ENCODE measurements around the gene PLIN3. TPM values are rescaled to one million over a fixed set of nuclear protein-coding genes. Genes with fewer than 3 reads are reported as not detected.
A peak's percentile ranks its signal among the peaks of the same experiment; 100 is the strongest.
"Not testable (repeated sequence)": the region's sequence is repeated elsewhere in the genome, so short reads cannot be mapped to it uniquely, and the experiment has no call there.

PLIN3 gene
- total RNA-seq, 1 donor from 2014 or later, result 378 TPM

GRCh38 chr19:4847190-4847973, 20.1 kb downstream of the PLIN3 start:
- no peak for DNase-seq (ENCODE audit: low read depth)

- DNase-seq (ENCODE audit: low read depth), result not testable (repeated sequence)
Measured at GRCh38 chr19:4845975-4846374, 21.5 kb downstream of the PLIN3 start.

- peak; percentile 89 for DNase-seq (ENCODE audit: low read depth)
Measured at GRCh38 chr19:4844348-4845179, 22.9 kb downstream of the PLIN3 start.

DNA sequence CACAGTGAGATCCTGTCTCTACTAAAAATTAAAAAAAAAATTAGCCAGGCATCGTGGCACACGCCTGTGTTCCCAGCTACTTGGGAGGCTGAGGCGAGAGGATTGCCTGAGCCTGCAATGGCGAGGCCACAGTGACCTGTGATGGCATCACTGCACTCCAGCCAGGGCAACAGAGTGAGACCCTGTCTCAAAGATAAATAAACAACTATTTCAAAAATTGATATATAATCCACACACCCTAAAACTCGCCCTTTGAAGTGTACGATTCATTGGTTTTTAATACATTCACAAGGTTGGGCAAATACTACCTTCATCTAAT, 23.9 kb downstream of the PLIN3 start:
- DNase-seq (ENCODE audit: low read depth), result no peak

GRCh38 chr19:4839192-4839591, 28.3 kb downstream of the PLIN3 start:
- DNase-seq (ENCODE audit: low read depth), result no peak

GRCh38 chr19:4832776-4833175, 34.7 kb downstream of the PLIN3 start:
- DNase-seq (ENCODE audit: low read depth), result no peak

DNA sequence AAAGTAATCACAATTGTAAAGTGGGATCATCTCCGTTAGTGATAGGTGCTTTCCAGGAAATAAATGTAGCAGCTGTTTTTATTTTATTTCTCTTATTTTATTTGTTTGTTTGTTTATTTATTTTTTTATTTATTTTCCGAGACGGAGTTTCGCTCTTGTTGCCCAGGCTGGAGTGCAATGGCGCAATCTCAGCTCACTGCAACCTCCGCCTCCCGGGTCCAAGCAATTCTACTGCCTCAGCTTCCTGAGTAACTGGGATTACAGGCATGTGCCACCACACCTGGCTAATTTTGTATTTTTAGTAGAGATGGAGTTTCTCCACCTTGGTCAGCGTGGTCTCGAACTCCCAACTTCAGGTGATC, 35.5 kb downstream of the PLIN3 start:
- not testable (repeated sequence) for DNase-seq (ENCODE audit: low read depth)

DNA sequence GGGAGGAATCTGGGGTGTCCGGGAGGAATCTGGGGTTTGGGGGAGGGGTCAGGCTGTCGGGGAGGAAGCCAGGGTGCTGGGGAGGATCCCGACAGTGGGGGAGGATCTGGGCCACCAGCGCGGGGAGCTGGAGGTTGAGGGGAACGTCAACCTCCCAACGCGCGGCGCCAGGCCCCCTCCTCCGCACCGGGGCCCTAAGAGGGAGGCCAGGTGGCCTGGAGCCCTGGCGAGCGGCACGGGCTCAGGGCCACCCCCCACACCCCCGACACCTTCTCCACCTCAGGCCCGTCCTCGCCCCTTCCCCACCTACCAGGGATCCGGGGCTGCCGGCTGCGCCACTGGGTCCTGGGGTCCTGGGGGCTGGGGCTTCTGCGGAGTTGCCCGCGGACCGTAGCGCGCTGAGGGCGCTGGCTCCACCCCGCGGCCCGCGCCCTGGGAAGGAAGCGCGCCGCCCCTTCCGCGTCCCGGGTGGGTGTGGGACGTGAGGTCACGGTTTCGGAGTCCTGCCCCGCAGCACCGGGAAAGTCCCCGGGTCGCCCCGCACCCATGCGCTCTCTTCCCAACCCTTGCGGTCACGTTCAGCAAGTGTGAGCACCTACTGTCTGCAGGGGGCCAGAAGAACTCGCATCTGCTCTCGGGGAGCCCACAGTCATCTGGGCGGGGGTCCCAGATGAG, 36.0 kb downstream of the PLIN3 start, which contains the start of gene TICAM1:
Gene TICAM1 (minus strand): TSS at position 409 of the 675 bp plus-strand sequence. CDS start 13,335 bp downstream, outside the sequence.
- DNase-seq (ENCODE audit: low read depth), result peak; percentile 48

DNA sequence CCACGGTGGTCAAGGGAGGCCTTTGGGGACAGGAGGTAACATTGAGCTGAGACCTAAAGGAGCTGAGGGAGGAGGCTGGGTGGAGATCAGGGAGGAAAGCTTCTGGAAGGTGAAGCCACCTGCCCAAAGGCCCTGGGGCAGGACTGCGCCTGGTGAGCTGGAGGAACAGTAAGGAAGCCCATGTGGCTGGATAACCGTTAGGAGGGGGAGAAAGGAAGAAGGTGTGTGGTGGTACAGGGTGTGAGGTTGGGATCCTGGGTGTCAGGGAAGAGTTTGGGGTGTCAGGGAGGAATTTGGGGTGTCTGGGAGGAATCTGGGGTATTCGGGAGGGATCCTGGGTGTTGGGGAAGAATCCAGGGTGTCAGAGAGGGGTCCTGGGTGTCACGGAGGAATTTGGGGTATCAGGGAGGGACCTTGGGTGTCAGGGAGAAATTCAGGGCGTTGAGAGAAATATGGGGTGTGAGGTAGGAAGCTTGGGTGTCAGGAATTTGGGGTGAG, 36.6 kb downstream of the PLIN3 start:
- DNase-seq (ENCODE audit: low read depth), result no peak

DNA sequence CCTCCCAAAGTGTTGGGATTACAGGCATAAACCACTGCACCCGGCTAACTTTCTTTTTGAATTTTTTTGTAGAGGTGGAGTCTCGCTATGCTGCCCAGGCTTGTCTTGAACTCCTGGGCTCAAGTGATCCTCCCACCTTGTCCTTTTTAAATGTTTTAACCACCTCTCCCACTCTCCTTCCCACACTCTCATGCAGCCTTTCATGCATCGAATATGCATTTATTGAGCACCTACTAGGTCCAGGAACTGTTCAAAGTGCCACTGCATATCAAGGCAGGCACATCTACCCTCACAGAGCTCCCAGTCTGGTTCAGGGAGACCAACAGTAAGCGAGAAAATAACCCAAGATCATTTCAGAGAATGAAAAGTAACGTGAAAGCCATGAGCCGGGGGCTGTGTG, 37.1 kb downstream of the PLIN3 start:
- DNase-seq (ENCODE audit: low read depth), result no peak

DNA sequence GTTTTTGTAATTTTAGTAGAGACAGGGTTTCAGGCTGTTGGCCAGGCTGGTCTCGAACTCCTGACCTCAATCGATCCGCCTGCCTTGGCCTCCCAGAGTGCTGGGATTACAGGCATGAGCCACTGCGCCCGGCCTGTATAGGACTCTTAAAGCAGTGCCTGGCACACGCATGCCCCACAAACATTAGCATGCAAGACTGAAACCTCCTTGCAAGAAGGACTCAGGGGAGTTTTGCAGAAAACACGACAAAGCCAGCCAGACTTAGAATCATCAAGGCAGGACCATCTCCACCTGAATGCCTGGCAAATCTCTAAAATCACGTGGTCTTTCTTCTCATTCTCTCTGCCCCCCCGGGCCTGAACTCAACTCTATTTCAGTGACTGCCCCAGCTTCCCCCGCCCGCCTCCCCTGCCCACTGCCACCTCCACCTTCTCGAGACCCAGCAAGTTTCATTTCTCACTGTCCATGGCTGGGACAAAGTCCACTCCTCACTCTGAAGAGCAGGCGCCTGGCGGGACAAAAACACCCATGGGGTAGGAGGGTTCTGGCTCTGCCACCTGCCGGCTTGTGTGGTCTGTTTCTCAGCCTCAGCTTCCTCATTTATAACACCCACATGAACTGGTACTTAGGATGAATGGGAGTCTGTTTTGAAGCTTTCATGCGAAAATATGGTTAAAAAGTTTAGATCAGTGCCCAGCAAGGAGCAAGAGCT, 38.3 kb downstream of the PLIN3 start:
- DNase-seq (ENCODE audit: low read depth), result peak; percentile 55

DNA sequence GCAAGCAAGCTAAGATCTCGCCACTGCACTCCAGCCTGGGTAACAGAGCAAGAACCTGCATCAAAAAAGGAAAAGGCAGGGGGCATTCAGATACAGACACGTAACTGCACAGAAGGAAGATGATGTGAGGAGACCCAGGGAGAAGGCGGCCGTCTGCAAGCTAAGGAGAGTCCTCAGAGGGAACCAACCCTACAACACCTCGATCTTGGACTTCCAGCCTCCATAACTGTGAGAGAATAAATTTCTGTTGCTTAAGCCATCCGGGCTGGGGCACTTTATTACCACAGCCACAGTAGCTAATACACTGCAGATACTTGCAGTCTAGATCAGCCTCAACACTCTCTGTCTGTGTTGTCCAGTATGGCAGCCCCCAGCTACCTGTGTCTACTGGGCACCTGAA, 43.9 kb downstream of the PLIN3 start:
- DNase-seq (ENCODE audit: low read depth), result no peak

- DNase-seq (ENCODE audit: low read depth), result not testable (repeated sequence)
Measured at GRCh38 chr19:4822354-4822753, 45.1 kb downstream of the PLIN3 start.

DNA sequence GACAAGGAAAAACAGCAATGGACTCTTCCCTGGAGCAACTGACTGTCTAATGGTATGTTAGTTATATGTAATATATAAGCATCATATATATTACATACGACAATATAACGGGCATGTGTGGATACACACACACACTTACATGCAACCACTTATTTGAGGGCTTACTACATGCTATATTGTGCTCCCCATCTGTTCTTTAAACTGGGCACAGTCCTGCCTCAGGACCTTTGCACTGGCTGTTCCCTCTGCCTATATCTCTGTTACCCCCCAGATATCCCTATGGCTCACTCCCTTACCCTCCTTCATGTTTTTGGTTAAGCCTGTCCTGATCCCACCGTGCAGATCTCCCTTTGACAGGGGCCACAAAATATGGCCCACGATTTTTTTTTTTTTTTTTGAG, 46.2 kb downstream of the PLIN3 start:
- no peak for DNase-seq (ENCODE audit: low read depth)

- DNase-seq (ENCODE audit: low read depth), result no peak
Measured at GRCh38 chr19:4817467-4818277, 49.8 kb downstream of the PLIN3 start.

DNA sequence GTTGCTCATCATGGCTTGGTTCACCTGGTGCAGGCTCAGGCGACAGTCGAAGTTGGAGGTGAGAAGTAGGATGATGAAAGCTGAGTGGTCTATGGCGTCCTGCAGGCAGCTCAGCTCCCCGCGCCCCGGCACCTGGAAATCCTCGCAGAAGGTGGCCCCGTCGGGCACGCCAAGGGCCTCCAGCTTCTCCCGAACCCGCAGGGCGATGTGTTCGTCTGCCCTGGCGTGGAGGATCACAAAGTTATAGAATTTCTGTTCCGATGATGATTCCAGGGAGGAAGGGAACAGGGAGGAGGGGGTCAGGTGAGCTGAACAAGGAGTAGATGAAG, 50.6 kb downstream of the PLIN3 start:
- DNase-seq (ENCODE audit: low read depth), result no peak

GRCh38 chr19:4816202-4816949, 51.1 kb downstream of the PLIN3 start:
- DNase-seq (ENCODE audit: low read depth), result no peak

- peak; percentile 86 for DNase-seq (ENCODE audit: low read depth)
Measured at GRCh38 chr19:4815426-4816201, 51.9 kb downstream of the PLIN3 start.

DNA sequence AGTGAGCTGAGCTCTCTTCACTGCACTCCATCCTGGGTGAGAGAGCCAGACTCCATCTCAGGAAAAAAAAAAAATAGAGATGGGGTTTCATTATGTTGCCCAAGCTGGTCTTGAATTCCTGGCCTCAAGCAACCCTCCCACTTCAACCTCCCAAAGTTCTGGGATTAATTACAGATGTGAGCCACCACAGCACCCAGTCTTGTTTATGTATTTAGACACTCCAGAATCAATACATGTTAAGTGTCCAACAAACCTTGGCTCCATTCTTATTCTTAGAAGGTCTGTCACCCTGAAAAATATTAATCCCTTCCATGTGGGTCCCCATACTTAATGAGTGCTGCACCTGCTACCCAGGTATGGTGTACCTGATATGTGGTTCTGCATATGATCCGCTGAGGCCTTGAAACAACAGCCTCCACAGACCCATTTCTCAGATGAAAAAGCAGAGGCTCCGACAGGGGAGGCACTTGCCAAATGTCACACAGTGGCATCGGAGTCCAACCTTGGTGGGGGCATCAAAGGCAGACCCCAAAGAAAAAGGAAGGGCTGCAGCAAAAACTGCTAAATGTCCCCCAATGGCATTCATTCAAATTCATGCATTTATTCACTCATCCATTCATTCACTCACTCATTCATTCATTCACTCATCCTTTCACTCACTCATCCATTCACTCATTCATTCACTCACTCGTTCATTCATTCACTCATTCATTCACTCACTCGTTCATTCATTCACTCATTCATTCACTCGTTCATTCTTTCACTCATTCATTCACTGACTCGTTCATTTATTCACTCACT, 52.6 kb downstream of the PLIN3 start:
- no peak for DNase-seq (ENCODE audit: low read depth)
